SK-N-SH treated with all-trans-retinoic acid at 6 μM for 48 hours (cell line): ENCODE data around the gene GABBR1.

ENCODE experiments used
- ATAC-seq: fragments of 200-7000 bp; cut with Tn5 transposase; 3 replicates; pipeline ENCODE4 v1.9.1; 2020; ENCODE audit warnings: mild to moderate bottlenecking, moderate library complexity
- BACH2 ChIP-seq: fragments of 250-450 bp; sonication (Bioruptor Pico); IDR thresholded peaks from 2 replicates; pipeline ENCODE4 v1.9.0; 2021; ENCODE audit warnings: mild to moderate bottlenecking, borderline replicate concordance
- CSDC2 ChIP-seq: fragments of 250-450 bp; sonication (Bioruptor Pico); IDR thresholded peaks from 2 replicates; pipeline ENCODE4 v1.5.0; 2020; ENCODE audit warnings: mild to moderate bottlenecking, moderate library complexity
- GLIS3 ChIP-seq: fragments of 250-450 bp; sonication (Bioruptor Pico); IDR thresholded peaks from 2 replicates; pipeline ENCODE4 v1.5.0; 2020; ENCODE audit warnings: mild to moderate bottlenecking, moderate library complexity
- PPARA ChIP-seq: fragments of 250-450 bp; sonication (Bioruptor Pico); IDR thresholded peaks from 2 replicates; pipeline ENCODE4 v1.5.0; 2020; ENCODE audit warnings: mild to moderate bottlenecking, borderline replicate concordance
- RARB ChIP-seq: fragments of 250-450 bp; sonication (Bioruptor Pico); IDR thresholded peaks from 2 replicates; pipeline ENCODE4 v1.8.0; 2021; ENCODE audit warnings: mild to moderate bottlenecking, moderate library complexity
- SNAI2 ChIP-seq: fragments of 250-450 bp; sonication (Bioruptor Pico); IDR thresholded peaks from 2 replicates; pipeline ENCODE4 v1.5.0; 2020; ENCODE audit warnings: mild to moderate bottlenecking, moderate library complexity
- TCF4 ChIP-seq: fragments of 250-450 bp; sonication (Bioruptor Pico); IDR thresholded peaks from 2 replicates; pipeline ENCODE4 v1.8.0; 2021; ENCODE audit warnings: mild to moderate bottlenecking, moderate library complexity, borderline replicate concordance
- TOX ChIP-seq: fragments of 250-450 bp; sonication (Bioruptor Pico); IDR thresholded peaks from 2 replicates; pipeline ENCODE4 v1.8.0; 2021; ENCODE audit warnings: mild to moderate bottlenecking, moderate library complexity, borderline replicate concordance
- ZC3H10 ChIP-seq: fragments of 250-450 bp; sonication (Bioruptor Pico); IDR thresholded peaks from 2 replicates; pipeline ENCODE4 v1.5.1; 2021; ENCODE audit warnings: mild to moderate bottlenecking, moderate library complexity
- ZFP30 ChIP-seq: fragments of 450-650 bp; formaldehyde crosslinking; IDR thresholded peaks from 2 replicates; pipeline ENCODE4 v1.5.0; 2022; ENCODE audit warnings: mild to moderate bottlenecking, moderate library complexity
- ZNF565 ChIP-seq: fragments of 450-650 bp; formaldehyde crosslinking; conservative IDR thresholded peaks from 2 replicates; pipeline ENCODE4 v1.5.0; 2020; ENCODE audit warnings: low read depth, mild to moderate bottlenecking, moderate library complexity
- TF ChIP-seq, protein P1 (sequence below): fragments of 250-450 bp; sonication (Bioruptor Pico); IDR thresholded peaks from 2 replicates; pipeline ENCODE4 v1.5.1; 2021; ENCODE audit warnings: mild to moderate bottlenecking, moderate library complexity
- TF ChIP-seq, protein P2 (sequence below): fragments of 250-450 bp; sonication (Bioruptor Pico); IDR thresholded peaks from 2 replicates; pipeline ENCODE4 v1.5.0; 2020; ENCODE audit warnings: mild to moderate bottlenecking, moderate library complexity
- TF ChIP-seq, protein P3 (sequence below): fragments of 250-450 bp; sonication (Bioruptor Pico); IDR thresholded peaks from 2 replicates; pipeline ENCODE4 v1.5.1; 2020; ENCODE audit warnings: low read depth, mild to moderate bottlenecking, moderate library complexity
- TF ChIP-seq, protein P4 (sequence below): fragments of 250-450 bp; sonication (Bioruptor Pico); IDR thresholded peaks from 2 replicates; pipeline ENCODE4 v1.8.0; 2020; ENCODE audit warnings: mild to moderate bottlenecking, moderate library complexity, borderline replicate concordance
- TF ChIP-seq, protein P5 (sequence below): fragments of 250-450 bp; sonication (Bioruptor Pico); IDR thresholded peaks from 2 replicates; pipeline ENCODE4 v1.8.0; 2021; ENCODE audit warnings: low read depth, mild to moderate bottlenecking, moderate library complexity, borderline replicate concordance

The GABBR1 gene

DNA sequence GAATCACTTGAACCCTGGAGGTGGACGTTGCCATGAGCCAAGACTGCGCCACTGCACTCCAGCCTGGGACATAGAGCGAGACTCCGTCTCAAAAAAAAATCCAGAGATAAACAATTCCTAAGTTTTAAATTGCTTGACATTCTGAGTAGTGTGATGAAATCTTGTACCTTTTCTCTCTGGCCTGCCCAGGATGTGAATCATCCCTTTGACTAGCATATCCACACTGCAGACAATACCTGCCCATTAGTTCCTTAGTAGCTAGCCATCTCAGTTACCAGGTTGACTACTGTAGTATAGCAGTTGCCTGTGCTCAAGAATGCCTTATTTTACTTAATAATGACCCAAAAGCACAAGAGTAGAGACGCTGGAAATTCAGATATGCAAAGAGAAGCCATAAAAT, 45.1 kb upstream of the GABBR1 start (continued):
- TF ChIP-seq GLIS3, result no peak
- no peak for TF ChIP-seq ZC3H10 (CRISPR knock-in tag)
- TF ChIP-seq, protein P1, sequence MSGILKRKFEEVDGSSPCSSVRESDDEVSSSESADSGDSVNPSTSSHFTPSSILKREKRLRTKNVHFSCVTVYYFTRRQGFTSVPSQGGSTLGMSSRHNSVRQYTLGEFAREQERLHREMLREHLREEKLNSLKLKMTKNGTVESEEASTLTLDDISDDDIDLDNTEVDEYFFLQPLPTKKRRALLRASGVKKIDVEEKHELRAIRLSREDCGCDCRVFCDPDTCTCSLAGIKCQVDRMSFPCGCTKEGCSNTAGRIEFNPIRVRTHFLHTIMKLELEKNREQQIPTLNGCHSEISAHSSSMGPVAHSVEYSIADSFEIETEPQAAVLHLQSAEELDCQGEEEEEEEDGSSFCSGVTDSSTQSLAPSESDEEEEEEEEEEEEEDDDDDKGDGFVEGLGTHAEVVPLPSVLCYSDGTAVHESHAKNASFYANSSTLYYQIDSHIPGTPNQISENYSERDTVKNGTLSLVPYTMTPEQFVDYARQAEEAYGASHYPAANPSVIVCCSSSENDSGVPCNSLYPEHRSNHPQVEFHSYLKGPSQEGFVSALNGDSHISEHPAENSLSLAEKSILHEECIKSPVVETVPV, result no peak
- TF ChIP-seq, protein P2, sequence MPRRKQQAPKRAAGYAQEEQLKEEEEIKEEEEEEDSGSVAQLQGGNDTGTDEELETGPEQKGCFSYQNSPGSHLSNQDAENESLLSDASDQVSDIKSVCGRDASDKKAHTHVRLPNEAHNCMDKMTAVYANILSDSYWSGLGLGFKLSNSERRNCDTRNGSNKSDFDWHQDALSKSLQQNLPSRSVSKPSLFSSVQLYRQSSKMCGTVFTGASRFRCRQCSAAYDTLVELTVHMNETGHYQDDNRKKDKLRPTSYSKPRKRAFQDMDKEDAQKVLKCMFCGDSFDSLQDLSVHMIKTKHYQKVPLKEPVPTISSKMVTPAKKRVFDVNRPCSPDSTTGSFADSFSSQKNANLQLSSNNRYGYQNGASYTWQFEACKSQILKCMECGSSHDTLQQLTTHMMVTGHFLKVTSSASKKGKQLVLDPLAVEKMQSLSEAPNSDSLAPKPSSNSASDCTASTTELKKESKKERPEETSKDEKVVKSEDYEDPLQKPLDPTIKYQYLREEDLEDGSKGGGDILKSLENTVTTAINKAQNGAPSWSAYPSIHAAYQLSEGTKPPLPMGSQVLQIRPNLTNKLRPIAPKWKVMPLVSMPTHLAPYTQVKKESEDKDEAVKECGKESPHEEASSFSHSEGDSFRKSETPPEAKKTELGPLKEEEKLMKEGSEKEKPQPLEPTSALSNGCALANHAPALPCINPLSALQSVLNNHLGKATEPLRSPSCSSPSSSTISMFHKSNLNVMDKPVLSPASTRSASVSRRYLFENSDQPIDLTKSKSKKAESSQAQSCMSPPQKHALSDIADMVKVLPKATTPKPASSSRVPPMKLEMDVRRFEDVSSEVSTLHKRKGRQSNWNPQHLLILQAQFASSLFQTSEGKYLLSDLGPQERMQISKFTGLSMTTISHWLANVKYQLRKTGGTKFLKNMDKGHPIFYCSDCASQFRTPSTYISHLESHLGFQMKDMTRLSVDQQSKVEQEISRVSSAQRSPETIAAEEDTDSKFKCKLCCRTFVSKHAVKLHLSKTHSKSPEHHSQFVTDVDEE, result no peak
- TF ChIP-seq RARB (CRISPR knock-in tag), result no peak
- TF ChIP-seq, protein P3, sequence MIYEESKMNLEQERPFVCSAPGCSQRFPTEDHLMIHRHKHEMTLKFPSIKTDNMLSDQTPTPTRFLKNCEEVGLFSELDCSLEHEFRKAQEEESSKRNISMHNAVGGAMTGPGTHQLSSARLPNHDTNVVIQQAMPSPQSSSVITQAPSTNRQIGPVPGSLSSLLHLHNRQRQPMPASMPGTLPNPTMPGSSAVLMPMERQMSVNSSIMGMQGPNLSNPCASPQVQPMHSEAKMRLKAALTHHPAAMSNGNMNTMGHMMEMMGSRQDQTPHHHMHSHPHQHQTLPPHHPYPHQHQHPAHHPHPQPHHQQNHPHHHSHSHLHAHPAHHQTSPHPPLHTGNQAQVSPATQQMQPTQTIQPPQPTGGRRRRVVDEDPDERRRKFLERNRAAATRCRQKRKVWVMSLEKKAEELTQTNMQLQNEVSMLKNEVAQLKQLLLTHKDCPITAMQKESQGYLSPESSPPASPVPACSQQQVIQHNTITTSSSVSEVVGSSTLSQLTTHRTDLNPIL (CRISPR knock-in tag), result no peak

DNA sequence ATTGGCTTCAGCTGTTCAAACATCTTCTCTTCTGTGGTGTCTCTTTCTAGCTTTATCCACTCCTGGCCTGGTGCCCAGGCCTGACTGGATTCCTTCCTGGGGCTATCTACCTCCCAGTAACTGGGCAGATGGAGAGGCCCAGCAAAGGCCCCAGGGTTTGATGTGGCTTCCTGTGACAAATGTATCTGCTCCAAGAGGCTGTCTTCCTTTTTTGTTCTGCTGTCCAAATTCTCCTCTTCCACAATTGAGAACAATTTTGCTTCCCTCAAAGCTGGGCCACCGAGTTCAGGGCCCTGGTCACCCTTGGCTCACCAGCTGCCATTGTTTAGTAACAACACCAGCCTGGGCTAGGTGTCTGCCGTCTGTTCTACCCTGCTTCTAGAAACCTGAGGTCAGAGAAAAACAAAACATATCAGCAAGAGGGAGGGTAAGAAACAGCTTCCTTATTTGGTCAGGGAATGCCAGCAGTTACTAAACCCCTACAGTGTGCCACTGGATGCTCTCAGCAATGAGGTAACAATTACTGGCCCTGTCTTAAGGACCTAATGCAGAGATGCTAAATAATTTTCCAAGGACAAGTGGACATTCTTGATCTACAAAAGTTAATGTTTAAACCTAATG, 44.1 kb upstream of the GABBR1 start:
- TF ChIP-seq ZC3H10 (CRISPR knock-in tag), result no peak
- no peak for TF ChIP-seq PPARA
- no peak for ATAC-seq

DNA sequence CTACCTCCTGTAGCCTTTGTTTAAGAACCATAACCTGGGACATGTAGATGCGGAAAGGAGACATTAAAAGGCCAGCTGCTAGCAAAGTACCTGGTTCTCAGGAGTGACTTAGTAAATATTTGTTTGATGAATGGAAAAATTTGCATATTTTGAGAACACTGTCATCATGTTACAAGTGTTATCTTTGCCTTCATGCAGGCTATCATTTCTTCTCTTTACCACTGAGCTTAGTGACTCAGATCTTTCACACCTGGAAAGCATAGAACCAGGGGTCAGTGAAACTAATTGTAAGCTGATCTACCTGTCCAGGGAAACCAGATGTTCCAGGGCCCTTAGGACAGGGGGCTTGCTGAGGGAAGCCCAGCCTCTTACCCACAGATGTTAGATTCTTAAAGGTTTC, 42.6 kb upstream of the GABBR1 start:
- ATAC-seq, result no peak
- TF ChIP-seq ZNF565 (CRISPR knock-in tag) (no peak), CSDC2 (CRISPR knock-in tag) (no peak), ZFP30 (CRISPR knock-in tag) (no peak), RARB (CRISPR knock-in tag) (no peak), PPARA (no peak), SNAI2 (CRISPR knock-in tag) (no peak), TCF4 (no peak), TOX (CRISPR knock-in tag) (no peak), BACH2 (CRISPR knock-in tag) (no peak)
- TF ChIP-seq, protein P4, sequence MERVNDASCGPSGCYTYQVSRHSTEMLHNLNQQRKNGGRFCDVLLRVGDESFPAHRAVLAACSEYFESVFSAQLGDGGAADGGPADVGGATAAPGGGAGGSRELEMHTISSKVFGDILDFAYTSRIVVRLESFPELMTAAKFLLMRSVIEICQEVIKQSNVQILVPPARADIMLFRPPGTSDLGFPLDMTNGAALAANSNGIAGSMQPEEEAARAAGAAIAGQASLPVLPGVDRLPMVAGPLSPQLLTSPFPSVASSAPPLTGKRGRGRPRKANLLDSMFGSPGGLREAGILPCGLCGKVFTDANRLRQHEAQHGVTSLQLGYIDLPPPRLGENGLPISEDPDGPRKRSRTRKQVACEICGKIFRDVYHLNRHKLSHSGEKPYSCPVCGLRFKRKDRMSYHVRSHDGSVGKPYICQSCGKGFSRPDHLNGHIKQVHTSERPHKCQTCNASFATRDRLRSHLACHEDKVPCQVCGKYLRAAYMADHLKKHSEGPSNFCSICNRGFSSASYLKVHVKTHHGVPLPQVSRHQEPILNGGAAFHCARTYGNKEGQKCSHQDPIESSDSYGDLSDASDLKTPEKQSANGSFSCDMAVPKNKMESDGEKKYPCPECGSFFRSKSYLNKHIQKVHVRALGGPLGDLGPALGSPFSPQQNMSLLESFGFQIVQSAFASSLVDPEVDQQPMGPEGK (CRISPR knock-in tag), result no peak
- TF ChIP-seq, protein P3 (CRISPR knock-in tag), result no peak
- TF ChIP-seq, protein P5, sequence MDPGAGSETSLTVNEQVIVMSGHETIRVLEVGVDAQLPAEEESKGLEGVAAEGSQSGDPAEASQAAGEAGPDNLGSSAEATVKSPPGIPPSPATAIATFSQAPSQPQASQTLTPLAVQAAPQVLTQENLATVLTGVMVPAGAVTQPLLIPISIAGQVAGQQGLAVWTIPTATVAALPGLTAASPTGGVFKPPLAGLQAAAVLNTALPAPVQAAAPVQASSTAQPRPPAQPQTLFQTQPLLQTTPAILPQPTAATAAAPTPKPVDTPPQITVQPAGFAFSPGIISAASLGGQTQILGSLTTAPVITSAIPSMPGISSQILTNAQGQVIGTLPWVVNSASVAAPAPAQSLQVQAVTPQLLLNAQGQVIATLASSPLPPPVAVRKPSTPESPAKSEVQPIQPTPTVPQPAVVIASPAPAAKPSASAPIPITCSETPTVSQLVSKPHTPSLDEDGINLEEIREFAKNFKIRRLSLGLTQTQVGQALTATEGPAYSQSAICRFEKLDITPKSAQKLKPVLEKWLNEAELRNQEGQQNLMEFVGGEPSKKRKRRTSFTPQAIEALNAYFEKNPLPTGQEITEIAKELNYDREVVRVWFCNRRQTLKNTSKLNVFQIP (CRISPR knock-in tag), result no peak
- TF ChIP-seq, protein P2, result no peak
- TF ChIP-seq, all 23 proteins: peak for 0
